HG03558 (cell line): ENCODE data around the gene GPS1.

ENCODE experiments used
- ATAC-seq: cut with Tn5 transposase; IDR thresholded peaks from one replicate; pipeline ENCODE4 v1.9.1; 2021; ENCODE audit warnings: moderate number of reproducible peaks; ENCODE audit not compliant: unreplicated experiment; ENCODE audit errors: extremely low read depth

The GPS1 gene

GRCh38 chr17:82055965-82056728, 4.4 kb downstream of the GPS1 start:
- ATAC-seq = no peak

DNA sequence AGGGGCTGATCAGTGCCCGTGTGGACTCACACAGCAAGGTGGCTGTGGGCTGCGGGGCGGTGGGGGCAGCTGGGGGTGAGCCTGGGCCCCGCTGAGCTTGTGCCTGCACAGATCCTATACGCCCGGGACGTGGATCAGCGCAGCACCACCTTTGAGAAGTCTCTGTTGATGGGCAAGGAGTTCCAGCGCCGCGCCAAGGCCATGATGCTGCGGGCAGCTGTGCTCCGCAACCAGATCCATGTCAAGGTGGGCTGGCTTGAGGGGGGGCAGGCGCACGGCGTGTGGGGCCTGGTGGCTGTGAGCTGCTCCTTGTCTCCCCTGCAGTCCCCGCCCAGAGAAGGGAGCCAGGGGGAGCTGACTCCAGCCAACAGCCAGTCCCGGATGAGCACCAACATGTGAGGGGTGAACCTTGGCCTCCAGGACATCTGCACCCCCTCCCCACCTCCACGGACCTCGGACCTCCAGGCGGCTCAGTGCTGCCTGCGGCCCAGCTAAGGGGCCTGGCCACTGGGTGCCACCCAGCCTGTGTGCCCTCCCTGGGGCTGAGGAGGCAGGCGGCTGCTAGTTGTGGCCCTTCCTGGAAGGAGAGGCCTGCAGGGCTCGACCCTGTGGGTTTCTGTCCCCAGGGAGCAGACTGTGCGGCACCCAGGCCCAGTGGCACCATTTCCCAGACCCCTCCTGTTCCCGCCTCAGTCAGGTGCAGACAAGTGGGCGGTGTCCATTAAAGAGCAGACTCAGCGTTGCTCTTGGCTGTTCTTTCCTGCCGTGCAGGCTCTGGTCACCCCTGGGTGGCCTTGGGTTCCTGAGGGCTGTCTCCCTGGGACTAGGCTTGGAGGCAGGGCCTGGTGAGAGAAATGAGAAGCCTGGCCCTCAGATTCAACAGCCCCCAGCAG, 5.3 kb downstream of the GPS1 start:
- no peak for ATAC-seq

DNA sequence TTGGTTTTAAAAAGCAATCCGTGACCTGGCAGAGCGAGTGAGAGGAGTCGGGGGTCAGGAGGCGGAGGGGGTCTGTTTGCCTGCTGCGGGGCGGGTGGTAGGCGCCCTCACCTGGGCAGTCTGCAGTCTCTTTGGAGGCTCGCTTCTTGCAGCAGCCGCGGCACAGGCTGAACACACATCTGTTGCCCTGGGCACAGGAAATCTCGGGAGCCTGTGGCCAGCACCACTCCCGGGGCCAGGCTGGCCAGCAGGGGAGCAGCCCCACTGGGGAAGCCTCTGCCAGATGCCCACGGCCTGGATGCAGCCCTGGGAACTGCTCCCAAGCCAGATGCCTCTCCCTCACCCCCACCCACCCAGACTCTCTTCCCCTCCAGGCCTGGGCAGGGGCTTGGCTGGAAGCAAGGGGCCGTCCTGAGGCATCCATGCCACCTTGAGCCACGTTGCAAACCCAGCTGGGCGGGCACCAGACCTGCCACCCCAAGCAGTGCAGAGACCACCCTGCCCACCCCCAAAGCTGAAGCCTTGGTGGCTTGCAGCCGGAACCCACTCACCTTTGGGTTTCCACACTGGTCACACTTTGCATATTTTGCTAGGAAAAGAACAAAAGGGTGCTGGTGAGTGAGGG, 6.6 kb downstream of the GPS1 start:
- no peak for ATAC-seq

GRCh38 chr17:82058855-82059249, 7.2 kb downstream of the GPS1 start:
- no peak for ATAC-seq

DNA sequence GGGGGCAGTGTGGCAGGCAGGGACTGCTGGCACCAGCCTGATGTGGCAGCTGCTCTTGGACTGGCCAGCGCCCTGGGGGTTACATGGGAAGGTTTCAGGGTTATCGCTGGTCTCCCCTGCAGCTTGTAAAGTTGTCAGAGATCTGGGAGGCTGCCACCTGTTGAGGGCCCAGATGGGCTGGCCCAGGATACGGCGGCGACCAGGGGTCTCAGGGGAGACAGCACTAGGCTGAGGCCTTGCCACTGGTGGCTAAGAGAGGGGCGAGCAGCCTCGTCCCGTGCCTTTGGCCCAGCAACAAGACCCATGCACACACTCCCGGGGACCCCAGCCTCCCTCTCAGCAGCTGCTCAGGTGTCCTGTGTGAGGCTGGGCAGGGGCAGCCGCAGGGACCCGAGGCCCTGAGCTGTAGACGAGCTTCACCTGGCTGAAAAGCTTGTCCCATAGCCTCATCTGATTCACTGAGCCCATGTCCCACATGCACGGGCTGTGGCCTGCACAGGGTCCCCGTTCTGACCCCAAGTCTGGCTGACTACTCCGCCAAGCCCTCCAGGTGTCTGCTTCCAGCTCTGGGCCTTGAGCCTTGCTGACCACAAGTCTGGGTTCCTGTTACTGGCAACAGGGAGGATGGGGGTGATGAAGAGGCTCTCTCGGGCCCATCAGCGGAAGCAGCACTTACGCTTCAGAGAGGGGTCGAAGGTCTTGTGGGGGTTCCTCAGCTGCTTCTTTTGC, 7.7 kb downstream of the GPS1 start:
- ATAC-seq = no peak

DNA sequence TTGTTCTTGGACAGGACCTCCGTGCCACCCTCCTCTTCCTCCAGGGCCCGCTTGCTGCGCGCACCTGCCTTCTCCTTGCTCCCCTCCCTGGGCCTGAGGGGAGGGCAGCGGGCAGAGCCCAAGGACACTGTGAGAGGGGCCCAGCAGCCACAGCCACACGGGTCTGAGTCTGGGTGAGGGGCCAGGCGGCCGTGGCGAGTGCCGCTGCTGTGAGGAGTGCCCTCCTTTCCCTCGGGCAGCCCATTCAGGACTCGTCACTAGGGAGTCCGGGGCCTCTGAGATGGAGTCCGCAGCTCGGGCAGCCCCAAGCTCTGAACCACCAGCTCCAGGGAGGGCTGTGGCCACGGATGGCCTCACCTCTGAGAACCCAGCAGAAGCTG, 8.3 kb downstream of the GPS1 start:
- ATAC-seq = no peak

- ATAC-seq = no peak
Measured at GRCh38 chr17:82060614-82061013, 8.9 kb downstream of the GPS1 start.

DNA sequence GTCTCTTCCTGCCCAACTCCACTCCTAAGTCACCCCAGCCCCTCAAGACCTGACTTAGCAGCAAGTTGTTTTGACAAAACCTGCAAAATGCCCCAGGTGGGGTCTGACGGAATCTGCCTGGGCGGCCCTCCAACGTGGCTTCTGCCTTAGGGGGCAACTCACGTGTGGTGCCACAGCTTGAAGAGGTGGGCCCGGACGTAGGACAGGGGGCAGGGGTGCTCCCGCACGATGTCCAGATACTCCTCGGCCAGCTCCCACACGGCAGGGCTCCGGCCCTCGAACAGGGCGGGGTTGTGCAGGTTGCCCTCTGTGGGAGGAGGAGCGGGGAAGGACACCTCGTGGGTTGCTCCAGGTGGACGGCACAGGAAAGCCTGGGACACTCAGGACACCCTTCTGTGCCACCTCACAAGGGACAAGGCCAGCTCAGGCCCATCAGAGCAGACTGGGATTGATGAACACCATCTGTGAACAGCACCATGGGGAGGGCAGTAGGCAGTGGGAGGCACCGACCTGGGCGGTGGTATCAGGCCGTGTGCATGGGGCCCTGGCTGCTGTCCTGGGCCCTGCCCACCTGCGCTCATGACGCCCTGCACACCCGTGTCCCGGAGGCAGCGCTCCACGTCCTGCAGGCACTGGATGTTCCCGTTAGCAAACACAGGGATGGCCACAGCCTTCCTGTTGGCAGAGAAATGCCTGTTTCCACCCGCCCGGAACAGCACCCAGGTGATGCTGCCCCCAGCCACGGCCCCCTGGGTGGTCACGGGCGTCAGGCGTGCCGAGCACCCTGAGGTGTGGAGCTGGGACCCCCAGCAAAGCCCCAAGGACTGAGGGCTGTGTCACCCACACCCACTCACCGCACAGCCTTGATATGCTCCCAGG, 9.6 kb downstream of the GPS1 start:
- ATAC-seq = no peak

DNA sequence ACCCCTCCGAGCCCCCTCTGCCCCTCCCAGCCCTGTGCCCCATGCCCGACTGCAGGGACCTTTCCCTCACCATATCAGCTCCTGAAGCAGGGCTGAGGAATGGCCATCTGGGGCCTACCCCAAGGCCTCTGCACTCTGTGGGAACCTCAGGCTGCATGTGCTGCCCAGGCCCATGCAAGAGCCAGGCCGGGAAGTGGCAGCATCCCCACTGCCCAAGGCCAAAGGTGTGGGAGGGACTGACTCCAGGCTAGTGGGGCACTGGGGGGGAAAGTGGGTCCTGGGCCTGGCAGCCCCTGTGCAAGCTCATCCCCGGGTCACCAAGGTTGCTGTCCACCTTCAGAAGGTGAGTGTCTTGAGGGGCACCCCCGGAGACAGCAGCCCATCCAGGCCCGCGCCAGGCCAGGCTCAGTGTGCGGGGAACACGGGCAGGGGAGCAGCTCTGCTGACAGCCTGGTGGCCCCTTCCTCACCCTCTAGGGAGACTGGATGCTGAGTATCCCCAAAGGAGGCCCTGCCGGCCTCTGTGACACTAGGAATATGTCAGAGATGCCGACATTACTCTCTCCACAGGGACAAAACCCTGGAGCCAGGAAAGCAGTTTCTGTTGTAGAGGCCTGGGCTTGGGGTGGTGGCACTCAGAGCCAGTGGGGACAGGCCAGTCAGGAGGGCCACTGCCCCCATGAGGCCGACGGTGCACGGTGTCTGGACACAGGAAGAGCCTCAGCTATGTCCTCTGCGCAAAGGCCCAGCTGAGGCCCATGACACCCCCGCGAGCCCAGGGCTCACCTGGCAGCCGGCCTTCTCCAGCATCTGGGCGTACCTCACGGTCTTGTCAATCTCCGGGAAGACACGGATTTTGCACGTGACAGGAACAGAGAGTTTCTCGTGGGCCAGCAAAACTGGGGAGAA, 10.6 kb downstream of the GPS1 start:
- no peak for ATAC-seq

GRCh38 chr17:82062984-82063368, 11.3 kb downstream of the GPS1 start:
- ATAC-seq = no peak

- no peak for ATAC-seq
Measured at GRCh38 chr17:82063424-82064415, 12.0 kb downstream of the GPS1 start.

- no peak for ATAC-seq
Measured at GRCh38 chr17:82064433-82065192, 12.9 kb downstream of the GPS1 start.

- no peak for ATAC-seq
Measured at GRCh38 chr17:82065193-82065637, 13.5 kb downstream of the GPS1 start.

- ATAC-seq = no peak
Measured at GRCh38 chr17:82065638-82066303, 14.1 kb downstream of the GPS1 start, which contains the start of gene DUS1L. TSS of gene DUS1L (minus strand) at chr17:82065804. CDS start at chr17:82065059, 745 bp downstream.

DNA sequence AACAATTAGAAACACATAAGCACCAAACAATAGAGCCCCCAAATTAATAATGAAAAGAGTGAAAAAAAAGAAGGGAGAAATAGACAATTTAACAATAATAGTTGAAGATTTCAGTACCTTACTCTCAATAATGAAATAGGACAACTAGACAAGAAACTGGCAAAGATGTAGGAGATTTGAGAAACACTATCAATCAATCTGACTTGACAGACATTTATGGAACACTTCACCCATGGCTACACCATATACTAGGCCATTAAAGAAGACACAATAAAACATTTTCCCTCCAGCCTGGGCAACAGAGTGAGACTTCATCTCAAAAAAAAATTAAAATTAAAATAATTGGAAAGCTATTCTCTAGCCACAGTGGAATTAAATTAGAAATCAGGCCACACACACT, 18.9 kb downstream of the GPS1 start:
- no peak for ATAC-seq

DNA sequence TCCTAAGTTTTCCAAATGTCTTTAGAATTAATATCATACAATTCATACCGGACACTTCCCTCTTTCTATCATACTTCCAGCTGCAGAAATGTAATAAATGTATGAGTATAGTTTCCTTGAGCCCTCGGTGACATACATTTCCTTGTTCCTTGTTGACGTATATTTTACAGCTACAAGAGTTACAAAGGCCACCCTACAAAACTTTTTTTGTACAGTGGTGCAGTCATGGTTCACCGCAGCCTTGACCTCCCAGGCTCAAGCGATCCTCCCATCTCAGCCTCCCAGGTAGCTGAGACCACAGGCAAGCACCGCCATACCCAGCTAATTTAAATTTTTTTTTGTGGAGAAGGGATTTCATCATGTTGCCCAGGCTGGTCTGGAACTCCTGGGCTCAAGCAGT, 21.1 kb downstream of the GPS1 start:
- ATAC-seq = no peak
